C4-2B (cell line): ENCODE data around the gene PRKCQ.

Experiments
- H3K27ac ChIP-seq: fragments of 450-650 bp; 2 replicates; pipeline ENCODE4 v1.5.1; 2017
- CTCF ChIP-seq: fragments of 450-650 bp; conservative IDR thresholded peaks from 2 replicates; pipeline ENCODE4 v1.5.1; 2017; ENCODE audit warnings: mild to moderate bottlenecking
- ZFX ChIP-seq: fragments of 450-650 bp; IDR thresholded peaks from 2 replicates; pipeline ENCODE4 v1.6.1; 2017

PRKCQ gene

GRCh38 chr10:6603142-6604125 is 23.4 kb upstream of the PRKCQ start:
- no peak overlapping the region for H3K27ac ChIP-seq
- TF ChIP-seq ZFX, result no peak
- no peak for TF ChIP-seq CTCF

- TF ChIP-seq ZFX (no peak), CTCF (no peak)
- H3K27ac ChIP-seq, result no peak overlapping the region
These were observed 22.6 kb upstream of the PRKCQ start for GRCh38 chr10:6602700-6603084.

GRCh38 chr10:6602026-6602699 is 22.1 kb upstream of the PRKCQ start:
- no peak for TF ChIP-seq ZFX
- no peak for TF ChIP-seq CTCF
- no peak overlapping the region for H3K27ac ChIP-seq

- H3K27ac ChIP-seq, result no peak overlapping the region
- no peak for TF ChIP-seq ZFX
- TF ChIP-seq CTCF, result no peak
These were observed 21.2 kb upstream of the PRKCQ start for GRCh38 chr10:6601246-6601805.

- no peak overlapping the region for H3K27ac ChIP-seq
- TF ChIP-seq ZFX (no peak), CTCF (no peak)
These were observed 20.3 kb upstream of the PRKCQ start for GRCh38 chr10:6600224-6600987.

- no peak for TF ChIP-seq ZFX
- no peak for TF ChIP-seq CTCF
- H3K27ac ChIP-seq, result no peak overlapping the region
These were observed 18.6 kb upstream of the PRKCQ start for GRCh38 chr10:6598679-6599078.
